HEK293T (cell line): Measurements from ENCODE around the gene NOTCH2.

Experiments used
- CTCF ChIA-PET: fragments of 350-600 bp; formaldehyde crosslinking; extraction: SDS; loops from one replicate; lab custom pipeline; 2021; ENCODE audit warnings: antibody characterized with exemption, inconsistent platforms; lab: Yijun Ruan, JAX
- POLR2A ChIA-PET: fragments of 350-600 bp; formaldehyde crosslinking; extraction: SDS; loops from one replicate; lab custom pipeline; 2020; ENCODE audit warnings: antibody characterized with exemption, inconsistent platforms; lab: Yijun Ruan, JAX
- DNase-seq: peaks from one replicate; pipeline ENCODE4 v3.0.0; 2012; ENCODE audit warnings: mixed read lengths; ENCODE audit errors: extremely low spot score
- ARNT ChIP-seq: fragments of 450-650 bp; IDR thresholded peaks from 2 replicates; pipeline ENCODE4 v1.6.1; 2017; ENCODE audit warnings: mild to moderate bottlenecking
- BHLHE40 ChIP-seq: fragments of 450-650 bp; IDR thresholded peaks from 2 replicates; pipeline ENCODE4 v1.6.1; 2016; ENCODE audit warnings: mild to moderate bottlenecking, moderate library complexity, borderline replicate concordance
- CTBP1 ChIP-seq: fragments of 450-650 bp; IDR thresholded peaks from 2 replicates; pipeline ENCODE4 v1.6.1; 2016; ENCODE audit warnings: borderline replicate concordance
- ELF4 ChIP-seq: fragments of 450-650 bp; IDR thresholded peaks from 2 replicates; pipeline ENCODE4 v1.6.1; 2017; ENCODE audit warnings: antibody characterized with exemption
- FOXA1 ChIP-seq: fragments of 450-650 bp; IDR thresholded peaks from 2 replicates; pipeline ENCODE4 v1.6.1; 2016; ENCODE audit warnings: mild to moderate bottlenecking
- FOXK2 ChIP-seq: fragments of 450-650 bp; IDR thresholded peaks from 2 replicates; pipeline ENCODE4 v1.6.1; 2016; ENCODE audit warnings: mild to moderate bottlenecking
- FOXM1 ChIP-seq: fragments of 450-650 bp; IDR thresholded peaks from 2 replicates; pipeline ENCODE4 v1.6.1; 2017; ENCODE audit warnings: mild to moderate bottlenecking, borderline replicate concordance
- HDGF ChIP-seq: fragments of 450-650 bp; IDR thresholded peaks from 2 replicates; pipeline ENCODE4 v1.6.1; 2017; ENCODE audit warnings: antibody characterized with exemption, borderline replicate concordance
- L3MBTL2 ChIP-seq: fragments of 450-650 bp; conservative IDR thresholded peaks from 2 replicates; pipeline ENCODE4 v1.6.1; 2016; ENCODE audit warnings: mild to moderate bottlenecking
- LEF1 ChIP-seq: fragments of 450-650 bp; IDR thresholded peaks from 2 replicates; pipeline ENCODE4 v1.6.1; 2017; ENCODE audit warnings: mild to moderate bottlenecking, borderline replicate concordance
- NFRKB ChIP-seq: fragments of 450-650 bp; IDR thresholded peaks from 2 replicates; pipeline ENCODE4 v1.6.1; 2016; ENCODE audit warnings: mild to moderate bottlenecking, moderate library complexity
- PKNOX1 ChIP-seq: fragments of 450-650 bp; IDR thresholded peaks from 2 replicates; pipeline ENCODE4 v1.6.1; 2016
- SP1 ChIP-seq: fragments of 450-650 bp; IDR thresholded peaks from 2 replicates; pipeline ENCODE4 v1.6.1; 2017
- SUZ12 ChIP-seq: fragments of 450-650 bp; IDR thresholded peaks from 2 replicates; pipeline ENCODE4 v1.6.1; 2016; ENCODE audit warnings: mild to moderate bottlenecking
- TARDBP ChIP-seq: fragments of 450-650 bp; IDR thresholded peaks from 2 replicates; pipeline ENCODE4 v1.6.1; 2016
- ZNF384 ChIP-seq: fragments of 450-650 bp; IDR thresholded peaks from 2 replicates; pipeline ENCODE4 v1.6.1; 2016

NOTCH2 gene

GRCh38 chr1:119871881-119872280 is 197.6 kb downstream of the NOTCH2 start:
- ChIA-PET POLR2A (no interaction called here), CTCF (interaction anchor here (0.7 kb wide), 1 partner anchor 25 kb away, joined by 5 read pairs; no protein-coding TSS in a partner anchor)
- DNase-seq: no peak
- TF ChIP-seq ELF4 (no peak), LEF1 (no peak), FOXM1 (no peak), CTBP1 (no peak), SP1 (no peak), ARNT (no peak), PKNOX1 (no peak), L3MBTL2 (no peak), FOXA1 (no peak), FOXK2 (no peak), NFRKB (no peak), ZNF384 (no peak)

- CTCF ChIA-PET: interaction anchor here (0.8 kb wide), 1 partner anchor 11 kb away, joined by 3 read pairs; no protein-coding TSS in a partner anchor
- POLR2A ChIA-PET: no interaction called here
- peak; percentile 91 for DNase-seq
- TF ChIP-seq FOXM1 (no peak), PKNOX1 (no peak), SUZ12 (no peak), L3MBTL2 (peak; percentile 42; the same call in 1 of the 2 replicates)
Measured at GRCh38 chr1:119870917-119871596, 198.4 kb downstream of the NOTCH2 start.

- POLR2A ChIA-PET: no interaction called here
- DNase-seq: no peak
- CTCF ChIA-PET: interaction anchor here (0.7 to 1.6 kb wide), 4 partner anchors 9 to 124 kb away, joined by 3 to 5 read pairs (median 4); no protein-coding TSS in a partner anchor
- TF ChIP-seq NFRKB (no peak), BHLHE40 (no peak), ELF4 (no peak), FOXM1 (no peak), SUZ12 (no peak), LEF1 (no peak), ZNF384 (no peak), FOXA1 (no peak)
Measured at GRCh38 chr1:119869995-119870394, 199.5 kb downstream of the NOTCH2 start.

- ChIA-PET POLR2A (no interaction called here), CTCF (interaction anchor here (1.1 kb wide), 1 partner anchor 18 kb away, joined by 3 read pairs; no protein-coding TSS in a partner anchor)
- TF ChIP-seq ELF4 (no peak), SUZ12 (no peak), TARDBP (no peak), SP1 (no peak), FOXK2 (no peak), ZNF384 (no peak)
- DNase-seq: no peak
Measured at GRCh38 chr1:119868176-119868575, 201.3 kb downstream of the NOTCH2 start.

GRCh38 chr1:119866451-119866850 is 203.0 kb downstream of the NOTCH2 start:
- no peak for DNase-seq
- ChIA-PET POLR2A (no interaction called here), CTCF (no interaction called here)
- TF ChIP-seq FOXA1: no peak
- TF ChIP-seq ZNF384: no peak

GRCh38 chr1:119865627-119866026 is 203.8 kb downstream of the NOTCH2 start:
- no peak for TF ChIP-seq L3MBTL2
- no peak for TF ChIP-seq FOXK2
- no peak for TF ChIP-seq BHLHE40
- no peak for TF ChIP-seq FOXM1
- no peak for TF ChIP-seq ZNF384
- TF ChIP-seq PKNOX1: no peak
- no peak for TF ChIP-seq NFRKB
- no peak for TF ChIP-seq SUZ12
- TF ChIP-seq TARDBP: no peak
- TF ChIP-seq ARNT: no peak
- no peak for TF ChIP-seq HDGF
- TF ChIP-seq LEF1: no peak
- TF ChIP-seq ELF4: no peak
- no peak for TF ChIP-seq CTBP1
- CTCF ChIA-PET: no interaction called here
- POLR2A ChIA-PET: no interaction called here
- no peak for DNase-seq

- no peak for TF ChIP-seq FOXM1
- TF ChIP-seq ELF4: no peak
- TF ChIP-seq ZNF384: no peak
- TF ChIP-seq ARNT: no peak
- no peak for TF ChIP-seq LEF1
- TF ChIP-seq SUZ12: no peak
- no peak for TF ChIP-seq PKNOX1
- TF ChIP-seq FOXK2: no peak
- CTCF ChIA-PET: no interaction called here
- no peak for DNase-seq
- POLR2A ChIA-PET: no interaction called here
Measured at GRCh38 chr1:119862276-119862675, 207.2 kb downstream of the NOTCH2 start.
